Measurements from ENCODE around the gene TUT4. TPM values are rescaled to one million over a fixed set of nuclear protein-coding genes. Genes with fewer than 3 reads are reported as not detected.

Gene TUT4
- total and polyA plus RNA-seq, 2 experiments from 2014 or later = 69.9 to 116 TPM

- Histone ChIP-seq H3K4me1 (ENCODE audit: insufficient read depth) (peaks cover 24% of the 10 kb centered on the region), H3F3A (replicated peaks; ENCODE audit: low read depth) (peaks cover 6% of the 10 kb centered on the region; the same call in 1 of the 2 replicates), H3K4me3 (no peak overlapping the region), H3K79me2 (replicated peaks; ENCODE audit: insufficient read depth) (peaks cover 81% of the 10 kb centered on the region), H3K27me3 (ENCODE audit: insufficient read depth) (no peaks in the 10 kb centered on the region), H4K20me1 (replicated peaks; ENCODE audit: insufficient read depth) (peaks cover 21% of the 10 kb centered on the region; the same call in 1 of the 2 replicates), H3K4me2 (no peak overlapping the region), H3K36me3 (ENCODE audit: insufficient read depth) (no peaks in the 10 kb centered on the region), H3K9me2 (ENCODE audit: insufficient read depth) (no peaks in the 10 kb centered on the region), H3K27ac (ENCODE audit: low read depth) (no peak overlapping the region), H2AFZ (no peak overlapping the region)
- no peak overlapping the region for H3K27ac Mint-ChIP-seq
- H3K27me3 Mint-ChIP-seq (ENCODE audit: insufficient read depth, low read depth, poor library complexity) = peaks cover 4% of the 10 kb centered on the region
- ATAC-seq = no peak
- peaks cover 7% of the 10 kb centered on the region; the same call in 2 of the 3 replicates for H3K36me3 Mint-ChIP-seq (ENCODE audit: low read depth)
- no peak overlapping the region for H3K4me3 Mint-ChIP-seq
- peaks cover 17% of the 10 kb centered on the region for H3K4me1 Mint-ChIP-seq
- DNase-seq (ENCODE audit: low spot score) = no peak
- peaks cover 2% of the 10 kb centered on the region; the same call in 1 of the 3 replicates for H3K9me3 Mint-ChIP-seq
- no peak for TF ChIP-seq POLR2AphosphoS5 (IDR thresholded peaks at IDR 0.05; ENCODE audit: low read depth)
- TF ChIP-seq JUNB (IDR thresholded peaks at IDR 0.05; ENCODE audit: unreplicated experiment) = no peak
- TF ChIP-seq ZNF462 (CRISPR knock-in tag; IDR thresholded peaks at IDR 0.05) = no peak
- TF ChIP-seq STAT1 (IDR thresholded peaks at IDR 0.05; ENCODE audit: unreplicated experiment) = no peak
- no peak for TF ChIP-seq CREB1 (CRISPR knock-in tag; IDR thresholded peaks at IDR 0.05; ENCODE audit: low read depth)
- TF ChIP-seq EZH2 (IDR thresholded peaks at IDR 0.05; ENCODE audit: low read depth, unreplicated experiment) = no peak
- no peak for TF ChIP-seq NANOG (IDR thresholded peaks at IDR 0.05; ENCODE audit: borderline replicate concordance)
- no peak for TF ChIP-seq CTCF (conservative IDR thresholded peaks at IDR 0.05; ENCODE audit: low read depth in 2 of 2)
- TF ChIP-seq EZH2phosphoT487 (IDR thresholded peaks at IDR 0.05; ENCODE audit: unreplicated experiment) = no peak
- TF ChIP-seq ZNF331 (CRISPR knock-in tag; IDR thresholded peaks at IDR 0.05; ENCODE audit: low read depth) = no peak
- no peak for TF ChIP-seq ETS1 (IDR thresholded peaks at IDR 0.05)
- TF ChIP-seq ZNF114 (CRISPR knock-in tag; IDR thresholded peaks at IDR 0.05) = no peak
- no peak for TF ChIP-seq REST (IDR thresholded peaks at IDR 0.05; ENCODE audit: unreplicated experiment)
Measured at GRCh38 chr1:52549267-52549666, 3.6 kb downstream of the TUT4 start.

Measured in GM23338 (cell line).